Kidney (tissue), 14 donors: ENCODE data around the gene EIF6. TPM values are rescaled to one million over a fixed set of nuclear protein-coding genes. Genes with fewer than 3 reads are reported as not detected.

Experiments
- DNase-seq, 5 donors: peaks; one replicate each; pipeline ENCODE4 v3.0.0-alpha.2; 2013 to 2020
- FAIRE-seq: peaks from 2 replicates; lab custom pipeline; 2012; peaks lifted over from hg19 to GRCh38; lab: Jason Lieb, UNC
- H3K27ac ChIP-seq, 2 donors: one replicate each; pipeline ENCODE4 v1.7.0; 2013; ENCODE audit warnings: low read depth in 2 of 2, low read length in 2 of 2, inconsistent platforms in 1 of 2
- H3K27me3 ChIP-seq: one replicate; pipeline ENCODE4 v1.7.1; 2013; ENCODE audit warnings: low read length, inconsistent platforms; ENCODE audit not compliant: control insufficient read depth, insufficient read depth
- H3K36me3 ChIP-seq, 3 donors: one replicate each; pipeline versions ENCODE4 v1.7.0 to v1.7.1; 2013; ENCODE audit warnings: low read length in 3 of 3, control low read depth in 1 of 3, inconsistent platforms in 1 of 3; ENCODE audit not compliant: insufficient read depth in 3 of 3, control insufficient read depth in 2 of 3
- H3K4me1 ChIP-seq, 3 donors: one replicate each; pipeline versions ENCODE4 v1.7.0 to v1.7.1; 2013; ENCODE audit warnings: low read length in 3 of 3, inconsistent platforms in 1 of 3, low read depth in 1 of 3; ENCODE audit not compliant: control insufficient read depth in 2 of 3, insufficient read depth in 2 of 3
- H3K4me3 ChIP-seq, 3 donors: one replicate each; pipeline versions ENCODE4 v1.7.0 to v1.8.1; 2013; ENCODE audit warnings: low read length in 3 of 3, control low read depth in 1 of 3, inconsistent platforms in 1 of 3
- H3K9ac ChIP-seq, 3 donors: one replicate each; pipeline versions ENCODE4 v1.7.0 to v1.7.1; 2013; ENCODE audit warnings: low read length in 3 of 3, control low read depth in 1 of 3, inconsistent platforms in 1 of 3
- H3K9me3 ChIP-seq, 3 donors: one replicate each; pipeline versions ENCODE4 v1.7.0 to v1.7.1; 2013; ENCODE audit warnings: low read length in 3 of 3, control low read depth in 1 of 3, inconsistent platforms in 1 of 3; ENCODE audit not compliant: control insufficient read depth in 2 of 3, insufficient read depth in 1 of 3
- CTCF ChIP-seq: IDR thresholded peaks from 3 replicates; pipeline ENCODE4 v1.5.1; 2012; ENCODE audit warnings: mild to moderate bottlenecking, moderate library complexity, borderline replicate concordance; ENCODE audit not compliant: insufficient read depth; ENCODE audit errors: extremely low read depth
- intact Hi-C: fragments of 100-400 bp; cut with DNase I; formaldehyde crosslinking; loops from one replicate; pipeline ENCODE4 v1.11.1; 2022
- polyA plus RNA-seq: library from polyadenylated mRNA; stranded (reverse); fragments of 350-450 nt; fragmentation: Illumina TruSeq; extraction: RNeasy Lipid Tissue Mini Kit (QIAGEN cat#74804); gene quantifications from one replicate; pipeline ENCODE4 v1.2.3, GENCODE V29; 2014; ENCODE audit warnings: low read depth, low replicate concordance; ENCODE audit not compliant: insufficient read depth
- total RNA-seq: library from RNA; stranded (reverse); fragmentation: NEBNext Ultra II Directional; extraction: Animal tissue kit (Norgen Biotek cat#: 25700); gene quantifications from one replicate; pipeline ENCODE4 v1.2.1, GENCODE V29; 2021
- donor health status: control.
- donor health status: control.
- donor health status: control.
- donor health status: control.
- donor health status: control.
- donor health status: DM: yes; HTN: yes; CAD: no.
- donor health status: Normal renal cell carcinoma (clear cell type).

EIF6 gene
- total and polyA plus RNA-seq, 2 donors from 2014 or later = 114 to 254 TPM

- no peak for FAIRE-seq
- Histone ChIP-seq H3K4me3 (no peak overlapping the region), H3K27me3 (no peaks in the 10 kb centered on the region), H3K9ac (no peak overlapping the region), H3K9me3 (no peaks in the 10 kb centered on the region), H3K36me3 (no peaks in the 10 kb centered on the region), H3K4me1 (peaks cover 0 to 10% (median 6%) of the 10 kb centered on the region in 3 donors), H3K27ac (no peak overlapping the region)
- DNase-seq = no peak
- intact Hi-C loops = no loop called here
- no peak for TF ChIP-seq CTCF
Observed at GRCh38 chr20:35328095-35328685, 43.6 kb upstream of the EIF6 start.

GRCh38 chr20:35327074-35327976, 42.8 kb upstream of the EIF6 start:
- intact Hi-C loops = no loop called here
- TF ChIP-seq CTCF = no peak
- peak in 1 of 5 donors; percentile 30 for DNase-seq

GRCh38 chr20:35326740-35327073, 42.1 kb upstream of the EIF6 start:
- Histone ChIP-seq H3K4me1 (peaks cover 0 to 10% (median 6%) of the 10 kb centered on the region in 3 donors), H3K9ac (no peak overlapping the region), H3K36me3 (no peaks in the 10 kb centered on the region), H3K4me3 (no peak overlapping the region), H3K27me3 (no peaks in the 10 kb centered on the region), H3K9me3 (no peaks in the 10 kb centered on the region), H3K27ac (no peak overlapping the region)
- intact Hi-C loops = no loop called here
- FAIRE-seq = no peak
- DNase-seq = no peak
- TF ChIP-seq CTCF = no peak

More at GRCh38 chr20:35327074-35327976, 42.8 kb upstream of the EIF6 start:
- H3K27me3 ChIP-seq = no peaks in the 10 kb centered on the region
- no peak overlapping the region for H3K4me3 ChIP-seq
- peaks cover 0 to 10% (median 6%) of the 10 kb centered on the region in 3 donors for H3K4me1 ChIP-seq
- H3K9ac ChIP-seq = no peak overlapping the region
- H3K36me3 ChIP-seq = no peaks in the 10 kb centered on the region
- no peaks in the 10 kb centered on the region for H3K9me3 ChIP-seq
- no peak for FAIRE-seq
- H3K27ac ChIP-seq = no peak overlapping the region
